Measurements from ENCODE around the gene MTURN.

MTURN gene

DNA sequence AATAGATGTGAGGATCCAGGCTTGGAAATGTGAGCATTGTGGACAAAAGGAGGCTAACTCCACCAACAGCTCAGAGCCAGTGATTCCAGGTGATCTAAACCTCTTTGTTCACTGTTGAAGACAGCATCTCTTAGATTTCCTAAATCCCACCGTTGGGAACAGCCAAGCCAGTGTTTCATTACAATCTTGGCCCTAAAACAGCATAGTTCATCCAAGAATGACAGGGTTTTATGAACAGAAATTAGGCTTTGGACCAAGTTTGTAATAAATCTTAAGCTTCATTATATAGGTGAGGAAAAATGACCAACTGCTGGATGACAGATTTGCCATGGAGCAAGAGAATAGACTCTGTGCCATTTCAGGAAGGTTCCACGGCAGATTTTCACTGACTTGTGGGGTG lies 65.8 kb downstream of the MTURN start:
- no peaks in the 10 kb centered on the region for H3K36me3 ChIP-seq (ENCODE audit: control insufficient read depth, insufficient read depth, low read length)
- no peak overlapping the region for H3K9ac ChIP-seq
- H3K27me3 ChIP-seq (ENCODE audit: control insufficient read depth, insufficient read depth, low read length), result no peaks in the 10 kb centered on the region
- TF ChIP-seq, protein P1, sequence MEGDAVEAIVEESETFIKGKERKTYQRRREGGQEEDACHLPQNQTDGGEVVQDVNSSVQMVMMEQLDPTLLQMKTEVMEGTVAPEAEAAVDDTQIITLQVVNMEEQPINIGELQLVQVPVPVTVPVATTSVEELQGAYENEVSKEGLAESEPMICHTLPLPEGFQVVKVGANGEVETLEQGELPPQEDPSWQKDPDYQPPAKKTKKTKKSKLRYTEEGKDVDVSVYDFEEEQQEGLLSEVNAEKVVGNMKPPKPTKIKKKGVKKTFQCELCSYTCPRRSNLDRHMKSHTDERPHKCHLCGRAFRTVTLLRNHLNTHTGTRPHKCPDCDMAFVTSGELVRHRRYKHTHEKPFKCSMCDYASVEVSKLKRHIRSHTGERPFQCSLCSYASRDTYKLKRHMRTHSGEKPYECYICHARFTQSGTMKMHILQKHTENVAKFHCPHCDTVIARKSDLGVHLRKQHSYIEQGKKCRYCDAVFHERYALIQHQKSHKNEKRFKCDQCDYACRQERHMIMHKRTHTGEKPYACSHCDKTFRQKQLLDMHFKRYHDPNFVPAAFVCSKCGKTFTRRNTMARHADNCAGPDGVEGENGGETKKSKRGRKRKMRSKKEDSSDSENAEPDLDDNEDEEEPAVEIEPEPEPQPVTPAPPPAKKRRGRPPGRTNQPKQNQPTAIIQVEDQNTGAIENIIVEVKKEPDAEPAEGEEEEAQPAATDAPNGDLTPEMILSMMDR (IDR thresholded peaks at IDR 0.05), result no peak
- no peak overlapping the region for H3K27ac ChIP-seq
- no peak overlapping the region for H2AFZ ChIP-seq
- no peaks in the 10 kb centered on the region for H3K9me3 ChIP-seq (ENCODE audit: control insufficient read depth, low read length)
- no peaks in the 10 kb centered on the region for H3K79me2 ChIP-seq
- no peaks in the 10 kb centered on the region for H3K4me1 ChIP-seq
- H3K4me3 ChIP-seq (ENCODE audit: low read depth, low read length), result no peak overlapping the region
- no peak overlapping the region for H3K4me2 ChIP-seq (ENCODE audit: low read length)

DNA sequence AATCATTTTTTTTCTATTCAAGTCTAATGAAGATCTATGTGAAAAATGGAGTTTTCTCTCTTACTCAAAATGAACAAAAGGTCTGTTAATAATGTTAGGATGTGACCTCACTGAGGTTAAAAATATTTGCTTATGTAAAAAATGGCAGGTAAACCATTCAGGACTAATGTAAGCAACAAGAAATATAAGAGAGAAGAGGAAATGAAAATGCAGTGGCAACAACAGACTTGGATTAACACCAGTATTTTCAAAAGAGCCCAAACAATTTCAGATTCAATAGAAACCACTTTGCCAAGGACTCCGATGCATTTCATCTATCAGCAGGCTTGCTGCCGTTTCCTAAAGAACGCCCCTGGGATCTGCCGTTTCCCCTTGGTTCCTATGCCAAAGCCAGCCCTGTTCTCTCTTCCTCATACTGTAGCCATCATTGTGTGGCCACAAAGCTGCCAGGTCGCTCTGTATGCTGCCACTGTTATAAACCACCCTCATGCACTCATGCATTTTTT lies 66.4 kb downstream of the MTURN start:
- Histone ChIP-seq H3K4me2 (ENCODE audit: low read length) (no peak overlapping the region), H3K9me3 (ENCODE audit: control insufficient read depth, low read length) (no peaks in the 10 kb centered on the region), H2AFZ (no peak overlapping the region), H3K27me3 (ENCODE audit: control insufficient read depth, insufficient read depth, low read length) (no peaks in the 10 kb centered on the region), H3K4me1 (no peaks in the 10 kb centered on the region), H3K27ac (no peak overlapping the region), H3K4me3 (ENCODE audit: low read depth, low read length) (no peak overlapping the region), H3K79me2 (no peaks in the 10 kb centered on the region), H3K36me3 (ENCODE audit: control insufficient read depth, insufficient read depth, low read length) (no peaks in the 10 kb centered on the region), H3K9ac (no peak overlapping the region)
- TF ChIP-seq, protein P1 (IDR thresholded peaks at IDR 0.05), result no peak

DNA sequence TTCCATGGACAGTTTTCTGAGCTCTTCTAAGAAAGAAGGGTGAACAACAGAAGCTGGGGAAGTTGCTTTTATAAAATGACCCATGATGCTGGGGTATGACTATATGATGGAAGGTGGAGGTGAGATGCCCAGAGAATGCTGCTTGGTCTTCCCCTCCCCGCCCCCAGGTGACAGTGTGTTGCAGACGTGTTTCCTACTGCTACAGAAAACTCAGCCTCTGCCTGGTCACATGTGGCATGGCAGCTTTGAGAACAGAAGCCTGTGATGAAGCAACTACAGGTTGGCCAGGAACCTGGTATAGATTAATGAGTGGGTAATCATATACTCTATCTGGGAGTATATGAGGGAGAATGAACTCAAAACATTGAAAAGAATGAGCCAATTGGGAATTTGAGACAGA lies 67.1 kb downstream of the MTURN start:
- Histone ChIP-seq H2AFZ (no peak overlapping the region), H3K4me3 (ENCODE audit: low read depth, low read length) (no peak overlapping the region), H3K4me2 (ENCODE audit: low read length) (no peak overlapping the region), H3K27me3 (ENCODE audit: control insufficient read depth, insufficient read depth, low read length) (no peaks in the 10 kb centered on the region), H3K9me3 (ENCODE audit: control insufficient read depth, low read length) (no peaks in the 10 kb centered on the region), H3K36me3 (ENCODE audit: control insufficient read depth, insufficient read depth, low read length) (no peaks in the 10 kb centered on the region), H3K79me2 (no peaks in the 10 kb centered on the region), H3K9ac (no peak overlapping the region), H3K27ac (no peak overlapping the region), H3K4me1 (no peaks in the 10 kb centered on the region)
- TF ChIP-seq, protein P1 (IDR thresholded peaks at IDR 0.05), result no peak

DNA sequence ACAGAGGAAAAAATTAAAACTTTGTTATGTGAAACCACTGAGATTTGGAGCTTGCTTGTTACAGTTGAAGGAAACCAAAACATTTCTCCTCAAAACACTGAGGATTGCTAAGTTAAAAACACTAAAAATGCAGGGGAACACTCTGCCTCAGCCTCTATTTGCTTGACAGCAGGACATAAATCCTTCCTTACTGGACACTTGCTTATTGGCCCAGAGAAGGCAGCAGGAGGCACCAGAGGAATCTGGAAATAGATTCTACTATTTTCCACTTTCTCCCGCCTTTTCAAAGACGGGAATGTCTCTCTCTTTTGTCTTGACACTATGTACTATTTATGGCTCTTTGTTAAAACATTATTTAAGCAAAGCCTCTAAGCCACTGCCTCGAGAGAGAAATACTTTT lies 67.9 kb downstream of the MTURN start:
- H3K27me3 ChIP-seq (ENCODE audit: control insufficient read depth, insufficient read depth, low read length), result no peaks in the 10 kb centered on the region
- no peaks in the 10 kb centered on the region for H3K9me3 ChIP-seq (ENCODE audit: control insufficient read depth, low read length)
- H3K4me2 ChIP-seq (ENCODE audit: low read length), result no peak overlapping the region
- TF ChIP-seq, protein P1 (IDR thresholded peaks at IDR 0.05), result no peak
- no peaks in the 10 kb centered on the region for H3K36me3 ChIP-seq (ENCODE audit: control insufficient read depth, insufficient read depth, low read length)
- H3K4me1 ChIP-seq, result no peaks in the 10 kb centered on the region
- H3K79me2 ChIP-seq, result no peaks in the 10 kb centered on the region
- no peak overlapping the region for H2AFZ ChIP-seq
- H3K27ac ChIP-seq, result no peak overlapping the region
- no peak overlapping the region for H3K4me3 ChIP-seq (ENCODE audit: low read depth, low read length)
- no peak overlapping the region for H3K9ac ChIP-seq

DNA sequence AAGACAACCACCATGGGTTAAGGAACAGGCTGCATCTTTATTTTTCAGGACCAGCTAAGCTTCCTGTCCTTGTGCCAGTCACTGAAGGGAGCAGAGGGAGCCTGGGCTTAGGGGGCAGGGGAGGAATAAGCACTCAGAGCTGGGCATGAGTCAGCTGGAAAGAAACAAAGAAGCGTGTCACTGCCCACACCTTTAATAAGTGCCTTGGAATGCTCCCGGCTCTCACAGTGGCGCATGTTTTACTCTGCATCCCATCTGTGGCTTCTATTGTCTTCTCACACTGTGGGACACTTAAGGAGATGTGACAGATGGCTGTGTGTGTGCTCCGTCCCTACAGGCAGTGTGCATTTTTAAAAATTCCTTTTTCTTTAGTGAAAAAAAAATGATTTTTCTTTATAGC lies 71.7 kb downstream of the MTURN start:
- H2AFZ ChIP-seq, result no peak overlapping the region
- no peaks in the 10 kb centered on the region for H3K36me3 ChIP-seq (ENCODE audit: control insufficient read depth, insufficient read depth, low read length)
- H3K9me3 ChIP-seq (ENCODE audit: control insufficient read depth, low read length), result no peaks in the 10 kb centered on the region
- H3K79me2 ChIP-seq, result no peaks in the 10 kb centered on the region
- H3K27ac ChIP-seq, result no peak overlapping the region
- no peak overlapping the region for H3K9ac ChIP-seq
- H3K27me3 ChIP-seq (ENCODE audit: control insufficient read depth, insufficient read depth, low read length), result no peaks in the 10 kb centered on the region
- TF ChIP-seq, protein P1 (IDR thresholded peaks at IDR 0.05), result no peak
- H3K4me3 ChIP-seq (ENCODE audit: low read depth, low read length), result no peak overlapping the region
- no peak overlapping the region for H3K4me2 ChIP-seq (ENCODE audit: low read length)
- no peaks in the 10 kb centered on the region for H3K4me1 ChIP-seq
